Heart right ventricle (tissue), 16 donors: ENCODE results near the gene SPRTN. TPM values are rescaled to one million over a fixed set of nuclear protein-coding genes. Genes with fewer than 3 reads are reported as not detected.
"Not testable (repeated sequence)": the region's sequence is repeated elsewhere in the genome, so short reads cannot be mapped to it uniquely, and the experiment has no call there.

Source experiments
- ATAC-seq, 8 donors: fragments of 200-7000 bp; cut with Tn5 transposase; one replicate each; pipeline ENCODE4 v1.9.1; 2020; ENCODE audit warnings: mild to moderate bottlenecking in 8 of 8, moderate library complexity in 8 of 8, moderate number of reproducible peaks in 1 of 8
- DNase-seq, 2 donors: peaks; one replicate each; pipeline ENCODE4 v3.0.0-alpha.2; 2020
- H3K27ac ChIP-seq, 10 donors: fragments of 200-600 bp; sonication (generic) in 2 of 10; one replicate each; pipeline versions ENCODE4 v1.5.0 to v1.8.0; 2020 to 2022; ENCODE audit warnings: mild to moderate bottlenecking in 3 of 10
- H3K27me3 ChIP-seq, 7 donors: fragments of 200-600 bp; one replicate each; pipeline ENCODE4 v1.8.0; 2021 to 2022; ENCODE audit warnings: mild to moderate bottlenecking in 2 of 7
- H3K36me3 ChIP-seq, 9 donors: fragments of 200-600 bp; sonication (generic) in 1 of 9; one replicate each; pipeline versions ENCODE4 v1.5.0 to v1.8.0; 2020 to 2022; ENCODE audit warnings: mild to moderate bottlenecking in 2 of 9
- H3K4me1 ChIP-seq, 9 donors: fragments of 200-600 bp; sonication (generic) in 1 of 9; one replicate each; pipeline versions ENCODE4 v1.5.0 to v1.8.0; 2020 to 2022; ENCODE audit warnings: mild to moderate bottlenecking in 4 of 9
- H3K4me3 ChIP-seq, 10 donors: fragments of 200-600 bp; sonication (generic) in 2 of 10; one replicate each; pipeline versions ENCODE4 v1.5.0 to v1.8.0; 2020 to 2022; ENCODE audit warnings: mild to moderate bottlenecking in 7 of 10, moderate library complexity in 2 of 10
- H3K9me3 ChIP-seq, 11 donors: fragments of 200-600 bp in 10 of 11; sonication (generic) in 2 of 11; one replicate each; pipeline versions ENCODE4 v1.5.0 to v1.8.0; 2013 to 2022; ENCODE audit warnings: mild to moderate bottlenecking in 2 of 11, control low read depth in 1 of 11, moderate library complexity in 1 of 11
- WGBS, 2 donors: extraction: QIAGEN DNeasy Blood & Tissue Kit; methylation state at CpG; one replicate each; pipeline ENCODE4 v1.1.7; 2013; ENCODE audit warnings: inconsistent platforms in 1 of 2; 5-methylcytosine and 5-hydroxymethylcytosine counted together
- intact Hi-C, 10 donors: fragments of 100-400 bp; cut with DNase I; formaldehyde crosslinking; loops; one replicate each; pipeline versions ENCODE4 v1.11.1 to v1.14.2; 2022
- polyA plus RNA-seq, 2 donors: library from polyadenylated mRNA; stranded (reverse); fragments of 200-250 nt; gene quantifications; one replicate each; pipeline ENCODE4 v1.2.3, GENCODE V29; 2013
- total RNA-seq, 10 donors: library from RNA; stranded (reverse); fragmentation: NEBNext Ultra II Directional in 3 of 10; extraction: Animal tissue kit (Norgen Biotek cat#: 25700) in 3 of 10; gene quantifications; one replicate each; pipeline versions ENCODE4 v1.2.1 to v1.2.4, GENCODE V29; 2021 to 2023
- TF ChIP-seq, protein P1 (sequence below), 9 donors: fragments of 200-600 bp; sonication (generic) in 2 of 9; IDR thresholded peaks; one replicate each; pipeline versions ENCODE4 v1.5.0 to v1.8.0; 2021 to 2022; ENCODE audit warnings: antibody characterized with exemption in 9 of 9, mild to moderate bottlenecking in 5 of 9, moderate library complexity in 1 of 9
- donor health status: Arrhythmogenic right ventricular cardiomyopathy.
- donor health status: ischemic (EF 13 %, LVEDD 7.1; RV severe dilation, severe dysfunction).
- donor health status: healthy with polysubstance abuse.
- donor health status: DM: no; HTN: yes; CAD: no.
- donor health status: DM: no; HTN: no; CAD: no.
- donor health status: ischemic (EF 25% LVEDD 6.9; RV normal size, moderate dysfunction).
- donor health status: ischemic (EF 25% LVEDD 5.7; RV mildly dilated, moderate dysfunction).
- donor health status: healthy.
- donor health status: DM: yes; HTN: yes; CAD: no.
- donor health status: Ischemic cardiomyopathy.
- donor health status: ischemic (EF 35%, LVEDD 5.7; RV mildly dilated, moderate dysfunction).
- donor health status: nonischemic (EF 11% LVEDD 7.7; RV severe dilation, severe dysfunction).
- donor health status: DM: yes; HTN: yes; CAD: no.
- donor health status: PGD.
- donor health status: ischemic (EF 29% LVEDD 5.4; RV normal size, mild dysfunction).
- donor health status: nonischemic (EF 23%, LVEDD 6.1; RV moderate dilation, normal function).

The SPRTN gene
- total and polyA plus RNA-seq, 12 donors, result 4.1 to 11.0 (median 7.2) TPM

DNA sequence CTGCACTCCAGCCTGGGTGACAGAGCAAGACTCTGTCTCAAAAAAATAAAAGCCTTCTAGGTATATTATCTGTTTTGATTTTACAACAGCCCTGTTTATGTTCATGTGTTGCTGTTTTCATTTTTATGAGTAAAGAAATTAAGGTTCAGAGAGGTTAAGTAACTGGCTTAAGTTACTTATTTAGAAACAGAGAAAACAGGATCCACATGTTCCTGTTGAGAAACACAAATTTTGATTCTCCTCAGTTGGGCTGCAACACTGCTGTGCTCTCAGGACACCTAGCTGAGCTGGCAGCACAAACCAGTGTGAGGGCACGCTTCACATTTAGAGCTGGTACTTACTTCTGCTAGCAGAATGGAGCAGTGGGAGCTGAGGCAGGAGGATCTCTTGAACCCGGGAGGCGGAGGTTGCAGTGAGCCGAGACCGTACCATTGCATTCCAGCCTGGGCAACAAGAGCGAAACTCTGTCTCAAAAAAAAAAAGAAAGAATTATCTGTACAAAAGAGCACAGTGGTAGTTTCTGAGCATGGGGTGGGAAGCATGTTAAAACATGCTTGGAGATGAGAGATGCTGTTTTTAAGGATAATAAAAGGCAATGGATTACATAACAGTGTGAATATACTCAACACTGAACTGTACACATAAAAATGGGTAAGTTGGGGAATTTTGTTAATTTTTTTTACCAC, 2.4 kb downstream of the SPRTN start:
- TF ChIP-seq, protein P1, sequence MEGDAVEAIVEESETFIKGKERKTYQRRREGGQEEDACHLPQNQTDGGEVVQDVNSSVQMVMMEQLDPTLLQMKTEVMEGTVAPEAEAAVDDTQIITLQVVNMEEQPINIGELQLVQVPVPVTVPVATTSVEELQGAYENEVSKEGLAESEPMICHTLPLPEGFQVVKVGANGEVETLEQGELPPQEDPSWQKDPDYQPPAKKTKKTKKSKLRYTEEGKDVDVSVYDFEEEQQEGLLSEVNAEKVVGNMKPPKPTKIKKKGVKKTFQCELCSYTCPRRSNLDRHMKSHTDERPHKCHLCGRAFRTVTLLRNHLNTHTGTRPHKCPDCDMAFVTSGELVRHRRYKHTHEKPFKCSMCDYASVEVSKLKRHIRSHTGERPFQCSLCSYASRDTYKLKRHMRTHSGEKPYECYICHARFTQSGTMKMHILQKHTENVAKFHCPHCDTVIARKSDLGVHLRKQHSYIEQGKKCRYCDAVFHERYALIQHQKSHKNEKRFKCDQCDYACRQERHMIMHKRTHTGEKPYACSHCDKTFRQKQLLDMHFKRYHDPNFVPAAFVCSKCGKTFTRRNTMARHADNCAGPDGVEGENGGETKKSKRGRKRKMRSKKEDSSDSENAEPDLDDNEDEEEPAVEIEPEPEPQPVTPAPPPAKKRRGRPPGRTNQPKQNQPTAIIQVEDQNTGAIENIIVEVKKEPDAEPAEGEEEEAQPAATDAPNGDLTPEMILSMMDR (IDR thresholded peaks at IDR 0.05), result no peak
- no peak for DNase-seq
- no peaks in the 10 kb centered on the region for H3K9me3 ChIP-seq
- WGBS, 2 donors, result 96 to 97% methylated on average over 6 of the region's 6 CpGs
- no peak overlapping the region for H3K4me3 ChIP-seq
- no peak overlapping the region for H3K27ac ChIP-seq
- H3K4me1 ChIP-seq, result peaks cover 12 to 42% (median 33%) of the 10 kb centered on the region in 9 donors
- no peaks in the 10 kb centered on the region for H3K27me3 ChIP-seq
- ATAC-seq, result no peak
- intact Hi-C loops, result no loop called here
- peaks cover 0 to 54% (median 11%) of the 10 kb centered on the region in 9 donors for H3K36me3 ChIP-seq

DNA sequence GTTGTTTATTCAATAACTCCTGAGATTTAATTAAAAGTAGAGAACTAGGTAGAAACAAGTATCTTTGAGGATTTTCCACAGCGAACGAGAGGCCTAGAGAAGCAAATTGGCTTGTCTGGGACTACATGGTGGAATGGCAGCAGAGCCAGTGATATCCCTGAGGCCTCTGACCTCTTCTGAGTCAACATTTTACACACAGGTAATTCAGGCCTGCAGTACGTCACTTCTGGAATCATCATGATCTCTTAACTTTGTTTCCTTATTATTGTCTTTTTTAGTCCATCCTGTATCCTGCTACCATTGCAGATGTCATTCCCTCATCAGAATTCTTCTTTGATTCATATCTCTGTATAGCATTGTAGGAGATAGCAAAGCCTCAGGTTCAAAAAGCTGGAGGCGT, 9.9 kb downstream of the SPRTN start:
- peaks cover 0 to 99% (median 36%) of the 10 kb centered on the region in 9 donors for H3K36me3 ChIP-seq
- WGBS, 2 donors, result 95 to 98% methylated on average over 4 of the region's 4 CpGs
- H3K27me3 ChIP-seq, result no peaks in the 10 kb centered on the region
- no peak overlapping the region for H3K27ac ChIP-seq
- intact Hi-C loops, result no loop called here
- H3K4me1 ChIP-seq, result peaks cover 0 to 23% (median 6%) of the 10 kb centered on the region in 9 donors
- H3K4me3 ChIP-seq, result no peak overlapping the region
- no peaks in the 10 kb centered on the region for H3K9me3 ChIP-seq
- no peak for DNase-seq
- no peak for ATAC-seq
- TF ChIP-seq, protein P1 (IDR thresholded peaks at IDR 0.05), result no peak

DNA sequence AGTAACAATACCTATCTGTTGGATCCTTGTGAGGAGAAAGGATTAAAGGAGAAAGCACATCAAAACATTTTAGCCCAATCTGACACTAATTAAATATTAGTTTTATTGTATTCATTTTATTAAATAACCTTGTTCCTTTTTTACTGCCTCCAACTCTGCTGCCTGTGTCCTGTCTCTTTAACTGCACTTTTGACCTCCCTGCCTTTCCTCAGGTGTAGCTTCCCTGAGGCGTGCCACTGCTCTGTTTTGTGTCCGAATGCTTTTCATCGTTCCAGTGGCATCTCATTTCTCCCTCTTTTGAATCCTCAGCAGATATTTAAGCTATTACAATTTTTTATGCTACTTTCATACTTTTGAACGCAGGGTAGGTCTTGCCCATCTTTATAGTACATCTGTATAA, 10.3 kb downstream of the SPRTN start:
- intact Hi-C loops, result no loop called here
- peaks cover 0 to 99% (median 36%) of the 10 kb centered on the region in 9 donors for H3K36me3 ChIP-seq

DNA sequence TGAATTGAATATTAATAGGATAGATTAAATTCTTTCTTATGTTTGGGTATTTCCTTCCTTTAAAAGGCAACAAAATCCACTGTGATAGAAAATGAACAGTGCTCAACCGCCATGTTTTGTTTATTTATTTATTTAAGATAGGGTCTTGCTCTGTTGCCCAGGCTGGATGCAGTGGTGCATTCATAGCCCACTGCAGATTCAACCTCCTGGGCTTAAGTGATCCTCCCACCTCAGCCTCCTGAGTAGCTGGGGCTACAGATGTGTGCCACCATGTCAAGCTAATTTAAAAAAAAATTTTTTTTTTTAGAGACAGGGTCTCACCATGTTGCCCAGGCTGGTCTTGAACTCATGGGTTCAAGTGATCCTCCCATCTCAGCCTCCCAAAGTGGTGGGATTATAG, 10.8 kb downstream of the SPRTN start:
- DNase-seq, intact Hi-C loops, H3K4me3 ChIP-seq, H3K27me3 ChIP-seq, H3K27ac ChIP-seq, H3K9me3 ChIP-seq, ATAC-seq: not testable (repeated sequence)
- Histone ChIP-seq H3K36me3 (peaks cover 0 to 95% (median 36%) of the 10 kb centered on the region in 9 donors), H3K4me1 (peaks cover 0 to 23% (median 5%) of the 10 kb centered on the region in 9 donors)
- 91 to 96% methylated on average over 1 of the region's 1 CpG for WGBS, 2 donors

More for the DNA sequence above, 10.3 kb downstream of the SPRTN start:
- Histone ChIP-seq H3K9me3 (no peaks in the 10 kb centered on the region), H3K4me1 (peaks cover 0 to 23% (median 6%) of the 10 kb centered on the region in 9 donors), H3K4me3 (no peak overlapping the region), H3K27me3 (no peaks in the 10 kb centered on the region), H3K27ac (no peak overlapping the region)
- no peak for DNase-seq
- TF ChIP-seq, protein P1 (IDR thresholded peaks at IDR 0.05), result no peak
- no peak for ATAC-seq
- WGBS, 2 donors, result 94 to 95% methylated on average over 4 of the region's 4 CpGs

DNA sequence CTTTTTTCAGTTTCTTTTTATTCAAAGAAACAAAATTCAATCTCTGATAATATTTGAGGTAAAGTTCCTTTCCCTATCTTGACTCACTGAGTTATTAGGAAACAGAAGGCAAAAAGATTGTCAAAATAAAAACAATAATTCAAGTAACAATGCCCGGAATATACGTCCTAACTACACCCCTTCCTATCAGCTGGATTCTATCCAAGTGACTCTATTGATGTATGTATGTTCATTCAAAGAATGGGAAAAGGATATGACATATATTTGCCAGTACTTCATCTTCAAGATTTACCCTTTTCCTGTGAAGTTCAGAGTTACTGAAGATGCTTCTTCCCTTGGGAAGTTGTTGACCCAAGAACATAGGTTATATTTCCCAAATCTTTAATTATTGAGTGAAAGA, 13.7 kb downstream of the SPRTN start:
- Histone ChIP-seq H3K27ac (peak overlapping the region in 9 of 10 donors; percentile 13 to 70 (median 30)), H3K27me3 (no peaks in the 10 kb centered on the region), H3K36me3 (peaks cover 0 to 75% (median 36%) of the 10 kb centered on the region in 9 donors), H3K9me3 (no peaks in the 10 kb centered on the region), H3K4me1 (peaks cover 0 to 23% (median 5%) of the 10 kb centered on the region in 9 donors), H3K4me3 (no peak overlapping the region)
- no peak for DNase-seq
- intact Hi-C loops, result loop anchor here in 1 of 10 donors (10.0 kb wide), 1 partner anchor 253 kb away; no protein-coding TSS in a partner anchor
- TF ChIP-seq, protein P1 (IDR thresholded peaks at IDR 0.05), result no peak
- 53 to 64% methylated on average over 2 of the region's 2 CpGs for WGBS, 2 donors
- ATAC-seq, result peak in 2 of 8 donors; percentile 41 to 55
